T1000 (cell line): ENCODE measurements around the gene ELOVL6.
"Not testable (repeated sequence)": the region's sequence is repeated elsewhere in the genome, so short reads cannot be mapped to it uniquely, and the experiment has no call there.

Experiments
- DNase-seq: peaks from one replicate; lab custom pipeline; 2025; ENCODE audit warnings: mixed read lengths; lab: John Stamatoyannopoulos, UW

The ELOVL6 gene

GRCh38 chr4:110074570-110074969 lies 123.8 kb downstream of the ELOVL6 start:
- DNase-seq = no peak

- DNase-seq = no peak
Observed at GRCh38 chr4:110073053-110073845, 125.2 kb downstream of the ELOVL6 start.

- DNase-seq = no peak
Observed at GRCh38 chr4:110071466-110071865, 126.9 kb downstream of the ELOVL6 start.

- no peak for DNase-seq
Observed at GRCh38 chr4:110068248-110068647, 130.2 kb downstream of the ELOVL6 start.

- DNase-seq = no peak
Observed at GRCh38 chr4:110064934-110065333, 133.5 kb downstream of the ELOVL6 start.

- no peak for DNase-seq
Observed at GRCh38 chr4:110064295-110064694, 134.1 kb downstream of the ELOVL6 start.

- DNase-seq = no peak
Observed at GRCh38 chr4:110062166-110062565, 136.2 kb downstream of the ELOVL6 start.

- DNase-seq = no peak
Observed at GRCh38 chr4:110061076-110061475, 137.3 kb downstream of the ELOVL6 start.

GRCh38 chr4:110059556-110060191 lies 138.7 kb downstream of the ELOVL6 start:
- no peak for DNase-seq

- no peak for DNase-seq
Observed at GRCh38 chr4:110058677-110059076, 139.7 kb downstream of the ELOVL6 start.

- no peak for DNase-seq
Observed at GRCh38 chr4:110055158-110055768, 143.2 kb downstream of the ELOVL6 start.

- DNase-seq = no peak
Observed at GRCh38 chr4:110049951-110050925, 148.2 kb downstream of the ELOVL6 start.

GRCh38 chr4:110046588-110047049 lies 151.8 kb downstream of the ELOVL6 start:
- DNase-seq = no peak

- no peak for DNase-seq
Observed at GRCh38 chr4:110042545-110043517, 155.6 kb downstream of the ELOVL6 start.

- DNase-seq = no peak
Observed at GRCh38 chr4:110041735-110042134, 156.7 kb downstream of the ELOVL6 start.

GRCh38 chr4:110039164-110039563 lies 159.3 kb downstream of the ELOVL6 start:
- DNase-seq = not testable (repeated sequence)

- DNase-seq = no peak
Observed at GRCh38 chr4:110034026-110034393, 164.4 kb downstream of the ELOVL6 start.

- no peak for DNase-seq
Observed at GRCh38 chr4:110033355-110034025, 164.9 kb downstream of the ELOVL6 start.

- no peak for DNase-seq
Observed at GRCh38 chr4:110032603-110033002, 165.8 kb downstream of the ELOVL6 start.

GRCh38 chr4:110025718-110026117 lies 172.7 kb downstream of the ELOVL6 start:
- no peak for DNase-seq
